WERI-Rb-1 (cell line): ENCODE results near the gene KLK13.

ENCODE experiments used
- DNase-seq: peaks from one replicate; pipeline ENCODE4 v3.0.0-alpha.2; 2020
- H3K27ac ChIP-seq: fragments of 250-450 bp; sonication (Bioruptor Pico); 2 replicates; pipeline ENCODE4 v1.5.1; 2020; ENCODE audit warnings: mild to moderate bottlenecking, moderate library complexity
- H3K27me3 ChIP-seq: fragments of 250-450 bp; sonication (Bioruptor Pico); 2 replicates; pipeline ENCODE4 v1.5.1; 2021; ENCODE audit warnings: mild to moderate bottlenecking, low read depth, moderate library complexity; ENCODE audit not compliant: insufficient read depth, severe bottlenecking
- H3K36me3 ChIP-seq: fragments of 250-450 bp; sonication (Bioruptor Pico); 2 replicates; pipeline ENCODE4 v1.5.1; 2020; ENCODE audit warnings: mild to moderate bottlenecking, moderate library complexity
- H3K4me3 ChIP-seq: 2 replicates; pipeline ENCODE4 v1.5.1; 2011; ENCODE audit warnings: low read depth, mild to moderate bottlenecking, control low read depth, low read length
- H3K9me3 ChIP-seq: fragments of 250-450 bp; sonication (Bioruptor Pico); 2 replicates; pipeline ENCODE4 v1.5.1; 2021; ENCODE audit warnings: mild to moderate bottlenecking, moderate library complexity; ENCODE audit not compliant: severe bottlenecking
- CTCF ChIP-seq: IDR thresholded peaks from 2 replicates; pipeline ENCODE4 v1.5.1; 2011; ENCODE audit warnings: low read depth, mild to moderate bottlenecking, control low read depth, inconsistent platforms, low read length

KLK13 gene

GRCh38 chr19:51031880-51032225, 33.0 kb downstream of the KLK13 start:
- Histone ChIP-seq H3K4me3 (no peak overlapping the region), H3K36me3 (no peaks in the 10 kb centered on the region), H3K27ac (no peak overlapping the region), H3K9me3 (no peaks in the 10 kb centered on the region), H3K27me3 (peaks cover 85% of the 10 kb centered on the region)
- DNase-seq = no peak
- no peak for TF ChIP-seq CTCF

DNA sequence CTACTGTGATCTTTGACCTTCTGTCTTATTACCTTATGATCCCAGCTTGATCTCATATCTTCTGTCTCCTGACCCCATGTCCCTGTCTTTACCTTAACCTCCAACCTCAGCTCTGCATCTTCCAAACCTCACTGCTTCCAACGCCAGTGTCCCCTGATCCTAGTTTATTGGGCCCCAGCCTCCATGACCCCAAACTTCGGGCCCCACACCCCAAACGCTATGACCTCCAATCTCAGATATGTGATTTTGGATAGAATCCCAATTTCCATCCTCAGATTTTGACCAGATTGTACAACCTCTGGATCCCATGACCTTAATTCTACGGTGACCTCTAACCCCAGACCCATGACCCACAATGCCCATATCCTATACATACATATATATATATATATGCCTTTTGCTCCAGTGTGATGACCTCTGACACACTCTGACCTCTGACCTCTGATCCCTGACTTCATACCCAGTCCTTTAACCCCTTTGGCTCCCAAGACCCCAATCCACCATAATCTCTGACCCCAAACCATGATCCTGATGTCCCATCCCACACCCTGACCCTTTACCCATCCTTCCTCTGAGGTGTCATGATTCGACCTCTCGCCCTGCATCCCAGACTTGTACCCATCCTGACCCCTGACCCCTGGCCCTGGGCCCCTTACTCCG, 33.5 kb downstream of the KLK13 start:
- no peaks in the 10 kb centered on the region for H3K36me3 ChIP-seq

GRCh38 chr19:51030631-51031030, 34.3 kb downstream of the KLK13 start:
- peaks cover 85% of the 10 kb centered on the region for H3K27me3 ChIP-seq
- no peak for DNase-seq
- no peak for TF ChIP-seq CTCF

More for the DNA sequence above, 33.5 kb downstream of the KLK13 start:
- no peak for DNase-seq
- Histone ChIP-seq H3K27me3 (peaks cover 85% of the 10 kb centered on the region), H3K27ac (no peak overlapping the region), H3K9me3 (no peaks in the 10 kb centered on the region), H3K4me3 (no peak overlapping the region)
- no peak for TF ChIP-seq CTCF

GRCh38 chr19:51029718-51030117, 35.2 kb downstream of the KLK13 start:
- no peaks in the 10 kb centered on the region for H3K9me3 ChIP-seq
- H3K27ac ChIP-seq = no peak overlapping the region
- peaks cover 79% of the 10 kb centered on the region for H3K27me3 ChIP-seq
- H3K36me3 ChIP-seq = no peaks in the 10 kb centered on the region
- no peak for DNase-seq
- no peak overlapping the region for H3K4me3 ChIP-seq
- no peak for TF ChIP-seq CTCF

More at GRCh38 chr19:51030631-51031030, 34.3 kb downstream of the KLK13 start:
- Histone ChIP-seq H3K27ac (no peak overlapping the region), H3K4me3 (no peak overlapping the region), H3K9me3 (no peaks in the 10 kb centered on the region), H3K36me3 (no peaks in the 10 kb centered on the region)

DNA sequence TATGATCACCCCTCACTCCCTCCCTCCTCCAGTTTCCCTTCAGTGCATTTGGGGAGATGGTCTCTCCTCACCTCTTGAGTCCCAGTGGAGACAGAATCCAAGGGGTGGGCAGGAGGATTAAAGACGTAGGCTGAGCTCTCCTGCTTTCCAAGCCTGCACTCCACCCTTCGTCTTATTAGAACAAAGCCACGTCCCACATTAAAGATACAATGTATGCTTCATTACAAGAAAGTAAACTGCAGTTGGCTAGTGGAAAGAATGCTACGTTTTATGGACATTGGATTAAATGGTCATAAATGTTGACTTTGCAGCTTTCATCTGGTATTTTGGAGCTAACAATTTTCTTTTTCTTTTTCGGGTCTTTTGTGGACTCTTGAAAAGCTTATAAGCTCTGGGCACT, 37.0 kb downstream of the KLK13 start:
- no peak for TF ChIP-seq CTCF
- Histone ChIP-seq H3K9me3 (no peaks in the 10 kb centered on the region), H3K36me3 (no peaks in the 10 kb centered on the region), H3K4me3 (no peak overlapping the region), H3K27me3 (peaks cover 74% of the 10 kb centered on the region), H3K27ac (no peak overlapping the region)
- no peak for DNase-seq

GRCh38 chr19:51027126-51027806, 37.6 kb downstream of the KLK13 start:
- no peak for TF ChIP-seq CTCF
- H3K27me3 ChIP-seq = peaks cover 74% of the 10 kb centered on the region

More at GRCh38 chr19:51027126-51027806, 37.6 kb downstream of the KLK13 start:
- no peak overlapping the region for H3K4me3 ChIP-seq
- no peaks in the 10 kb centered on the region for H3K36me3 ChIP-seq
- DNase-seq = no peak
- no peaks in the 10 kb centered on the region for H3K9me3 ChIP-seq
- no peak overlapping the region for H3K27ac ChIP-seq
